Osteocyte (in vitro differentiated cells): ENCODE measurements around the gene CAMKK1. TPM values are rescaled to one million over a fixed set of nuclear protein-coding genes. Genes with fewer than 3 reads are reported as not detected.

ENCODE experiments used
- DNase-seq: peaks from one replicate; pipeline ENCODE4 v3.0.0; 2021; ENCODE audit warnings: mixed read lengths; ENCODE audit not compliant: unreplicated experiment; ENCODE audit errors: extremely low spot score
- H3K27ac Mint-ChIP-seq: one replicate; pipeline ENCODE4 v1.8.0; 2021; ENCODE audit warnings: mild to moderate bottlenecking, mixed read lengths; ENCODE audit not compliant: unreplicated experiment
- H3K27me3 Mint-ChIP-seq: one replicate; pipeline ENCODE4 v1.8.0; 2021; ENCODE audit warnings: mixed read lengths; ENCODE audit not compliant: unreplicated experiment
- H3K36me3 Mint-ChIP-seq: one replicate; pipeline ENCODE4 v1.8.0; 2021; ENCODE audit warnings: mixed read lengths; ENCODE audit not compliant: unreplicated experiment
- H3K4me1 Mint-ChIP-seq: one replicate; pipeline ENCODE4 v1.8.0; 2021; ENCODE audit warnings: mixed read lengths; ENCODE audit not compliant: unreplicated experiment
- H3K4me3 Mint-ChIP-seq: one replicate; pipeline ENCODE4 v1.8.0; 2021; ENCODE audit warnings: mild to moderate bottlenecking, moderate library complexity, mixed read lengths; ENCODE audit not compliant: unreplicated experiment
- H3K9me3 Mint-ChIP-seq: one replicate; pipeline ENCODE4 v1.8.0; 2021; ENCODE audit warnings: mixed read lengths; ENCODE audit not compliant: unreplicated experiment
- CTCF ChIP-seq: fragments of 200-600 bp; sonication (generic); IDR thresholded peaks from 2 replicates; pipeline ENCODE4 v1.5.0; 2021; ENCODE audit warnings: antibody characterized with exemption, mild to moderate bottlenecking, moderate library complexity
- long read RNA-seq: library from polyadenylated mRNA; unstranded; transcript quantifications from one replicate; pipeline ENCODE4 v2.0.0, GENCODE V29; 2021
- total RNA-seq: library from RNA; stranded (reverse); gene quantifications from 2 replicates; pipeline ENCODE4 v1.2.1, GENCODE V29; 2021

CAMKK1 gene
- total RNA-seq: 1.3 and 1.8 TPM in 2 replicates
- long read RNA-seq: 0 reads

GRCh38 chr17:3893003-3893719, at the start of gene CAMKK1:
CAMKK1 (minus strand) TSS chr17:3893053; CDS start chr17:3885687, 7,366 bp downstream.
- peak within 1 kb of the TSS; percentile 71 for H3K4me3 Mint-ChIP-seq

GRCh38 chr17:3940965-3941698, 48.3 kb upstream of the CAMKK1 start:
- no peak for DNase-seq
- TF ChIP-seq CTCF: no peak
- H3K9me3 Mint-ChIP-seq: no peaks in the 10 kb centered on the region
- H3K36me3 Mint-ChIP-seq: no peaks in the 10 kb centered on the region
- H3K27me3 Mint-ChIP-seq: no peaks in the 10 kb centered on the region
- H3K27ac Mint-ChIP-seq: no peak overlapping the region
- H3K4me1 Mint-ChIP-seq: peaks cover 8% of the 10 kb centered on the region
- no peak overlapping the region for H3K4me3 Mint-ChIP-seq

More at GRCh38 chr17:3893003-3893719, at the start of gene CAMKK1:
- peak; percentile 91 for DNase-seq
- TF ChIP-seq CTCF: no peak
- no peaks in the 10 kb centered on the region for H3K27me3 Mint-ChIP-seq
- no peaks in the 10 kb centered on the region for H3K36me3 Mint-ChIP-seq
- H3K9me3 Mint-ChIP-seq: no peaks in the 10 kb centered on the region
- H3K27ac Mint-ChIP-seq: no peak within 1 kb of the TSS
- H3K4me1 Mint-ChIP-seq: peaks cover 52% of the 10 kb centered on the region

- H3K4me3 Mint-ChIP-seq: no peak overlapping the region
- H3K4me1 Mint-ChIP-seq: no peaks in the 10 kb centered on the region
- TF ChIP-seq CTCF: no peak
Measured at GRCh38 chr17:3937359-3937758, 44.5 kb upstream of the CAMKK1 start.

GRCh38 chr17:3935825-3936355, 43.0 kb upstream of the CAMKK1 start:
- H3K27me3 Mint-ChIP-seq: no peaks in the 10 kb centered on the region
- no peak for TF ChIP-seq CTCF
- H3K27ac Mint-ChIP-seq: no peak overlapping the region
- H3K4me1 Mint-ChIP-seq: no peaks in the 10 kb centered on the region
- no peak for DNase-seq
- no peak overlapping the region for H3K4me3 Mint-ChIP-seq
- no peaks in the 10 kb centered on the region for H3K36me3 Mint-ChIP-seq
- no peaks in the 10 kb centered on the region for H3K9me3 Mint-ChIP-seq

More at GRCh38 chr17:3937359-3937758, 44.5 kb upstream of the CAMKK1 start:
- Mint-ChIP-seq H3K9me3 (no peaks in the 10 kb centered on the region), H3K27ac (no peak overlapping the region), H3K27me3 (no peaks in the 10 kb centered on the region), H3K36me3 (no peaks in the 10 kb centered on the region)
- no peak for DNase-seq

- Mint-ChIP-seq H3K4me3 (no peak overlapping the region), H3K9me3 (no peaks in the 10 kb centered on the region), H3K27me3 (no peaks in the 10 kb centered on the region), H3K4me1 (no peaks in the 10 kb centered on the region), H3K36me3 (no peaks in the 10 kb centered on the region), H3K27ac (no peak overlapping the region)
- TF ChIP-seq CTCF: peak; percentile 67
- no peak for DNase-seq
Measured at GRCh38 chr17:3935140-3935542, 42.3 kb upstream of the CAMKK1 start.
